ENCODE measurements around the gene P2RX2. TPM values are rescaled to one million over a fixed set of nuclear protein-coding genes. Genes with fewer than 3 reads are reported as not detected.

P2RX2 gene
- total RNA-seq, 4 donors from 2014 or later: 0.74 to 2.8 TPM; not detected in 2

Small RNA genes within 50 kb of the gene (small RNA-seq; reads per million reads assigned to genes)
- gene MIR6763: not detected

Other genes with a start within 250 kb of the P2RX2 start
- gene FBRSL1, start 128.6 kb upstream of the P2RX2 start, total RNA-seq: 10 to 100 TPM in 2 of 4 donors, 1 to 10 TPM in 2; 5.9 to 16.0 (median 9.4) TPM
- gene LRCOL1, start 8.2 kb upstream of the P2RX2 start, total RNA-seq: not detected
- 10 to 100 TPM; 15.8 to 60.8 (median 27.1) TPM for gene POLE, start 68.6 kb downstream of the P2RX2 start, total RNA-seq
- 10 to 100 TPM; 22.6 to 91.4 (median 31.9) TPM for gene PXMP2, start 68.8 kb downstream of the P2RX2 start, total RNA-seq
- gene PGAM5, start 92.1 kb downstream of the P2RX2 start, total RNA-seq: 10 to 100 TPM; 15.1 to 34.2 (median 19.3) TPM
- 100 to 1,000 TPM in 1 of 4 donors, 10 to 100 TPM in 3; 69.0 to 187 (median 76.7) TPM for gene ANKLE2, start 143.1 kb downstream of the P2RX2 start, total RNA-seq
- gene GOLGA3, start 210.1 kb downstream of the P2RX2 start, total RNA-seq: 100 to 1,000 TPM in 1 of 4 donors, 10 to 100 TPM in 3; 55.0 to 136 (median 72.5) TPM

Measured in omental fat pad (tissue), 4 donors.